ENCODE results near the gene SPOCK1.
A peak's percentile ranks its signal among the peaks of the same experiment; 100 is the strongest.
"Not testable (repeated sequence)": the region's sequence is repeated elsewhere in the genome, so short reads cannot be mapped to it uniquely, and the experiment has no call there.

SPOCK1 gene

DNA sequence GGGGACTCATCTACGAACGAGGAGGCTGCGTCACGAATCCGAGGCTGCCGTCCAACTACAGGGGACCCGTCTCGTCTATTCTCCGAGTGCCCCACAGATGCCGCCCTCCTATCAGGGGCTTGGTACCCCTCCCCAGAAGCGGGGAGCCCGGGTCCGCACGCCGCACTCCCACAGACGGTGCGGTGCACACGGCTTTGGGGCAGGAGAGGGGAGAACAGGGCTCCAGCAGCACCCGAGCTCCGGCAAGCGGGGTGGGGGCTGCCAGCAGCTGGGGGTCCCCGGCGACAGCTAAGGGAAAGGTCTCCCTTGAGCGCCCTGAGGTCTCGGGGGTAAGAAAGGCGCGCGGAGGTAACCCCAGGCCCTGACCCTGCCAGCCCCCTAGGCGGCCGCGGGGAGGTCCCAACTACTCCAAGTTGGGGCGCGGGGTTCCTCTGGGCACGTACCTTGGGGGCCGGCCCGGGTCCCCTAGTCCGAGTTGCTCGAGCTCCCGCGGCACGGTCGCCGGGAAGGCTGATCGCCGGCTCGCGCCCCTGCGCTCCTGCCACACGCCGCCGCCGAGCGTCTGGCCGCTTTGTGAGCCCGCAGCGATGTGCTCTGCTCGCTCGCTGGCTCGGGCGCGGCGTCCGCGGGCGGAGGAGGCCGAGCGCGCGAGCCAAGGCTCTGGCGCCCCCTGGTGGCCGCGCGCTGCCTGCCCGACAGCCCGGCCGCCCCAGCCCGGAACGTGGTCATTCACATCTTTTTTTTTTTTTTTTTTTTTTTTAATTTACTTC, at the start of gene SPOCK1:
Gene SPOCK1, minus strand, starts transcription at position 591 of the 770 bp plus-strand sequence.
- intact Hi-C loops (cut with DNase I), result loop anchor here (5.0 kb wide), 2 partner anchors 152 to 172 kb away; no protein-coding TSS in a partner anchor
- DNase-seq, result peak; percentile 42 to 92 (median 81)

DNA sequence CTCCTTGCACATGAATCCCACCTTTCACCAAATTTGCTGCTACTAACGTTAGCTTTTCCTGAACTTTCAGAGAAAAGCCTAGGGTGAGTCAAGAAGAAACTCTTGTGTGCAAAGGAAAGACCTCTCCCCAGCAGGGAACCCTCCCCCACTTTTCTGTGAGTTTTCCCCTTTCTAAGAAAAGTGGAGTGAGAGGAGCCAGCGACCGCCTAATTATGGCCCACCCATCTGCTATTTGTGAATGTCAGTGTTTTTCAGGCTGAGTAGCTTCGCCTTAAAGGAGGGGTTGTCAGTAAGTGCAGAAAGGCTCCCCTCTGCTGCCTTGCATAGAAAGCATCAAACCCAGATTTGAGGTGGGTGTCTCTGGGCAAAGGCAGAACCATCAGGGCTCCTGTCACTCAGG, 46.8 kb upstream of the SPOCK1 start:
- intact Hi-C loops (cut with DNase I), result no loop called here
- no peak for DNase-seq

DNA sequence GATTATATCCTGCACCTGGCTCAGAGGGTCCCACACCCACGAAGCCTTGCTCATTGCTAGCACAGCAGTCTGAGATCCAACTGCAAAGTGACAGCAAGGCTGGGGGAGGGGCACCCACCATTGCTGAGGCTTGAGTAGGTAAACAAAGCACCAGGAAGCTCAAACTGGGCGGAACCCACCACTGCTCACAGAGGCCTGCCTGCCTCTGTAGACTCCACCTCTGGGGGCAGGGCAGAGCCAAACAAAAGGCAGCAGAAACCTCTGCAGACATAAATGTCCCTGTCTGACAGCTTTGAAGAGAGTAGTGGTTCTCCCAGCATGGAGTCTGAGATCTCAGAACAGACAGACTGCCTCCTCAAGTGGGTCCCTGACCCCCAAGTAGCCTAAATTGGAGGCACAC, 36.3 kb upstream of the SPOCK1 start:
- DNase-seq; intact Hi-C loops (cut with DNase I): not testable (repeated sequence)

DNA sequence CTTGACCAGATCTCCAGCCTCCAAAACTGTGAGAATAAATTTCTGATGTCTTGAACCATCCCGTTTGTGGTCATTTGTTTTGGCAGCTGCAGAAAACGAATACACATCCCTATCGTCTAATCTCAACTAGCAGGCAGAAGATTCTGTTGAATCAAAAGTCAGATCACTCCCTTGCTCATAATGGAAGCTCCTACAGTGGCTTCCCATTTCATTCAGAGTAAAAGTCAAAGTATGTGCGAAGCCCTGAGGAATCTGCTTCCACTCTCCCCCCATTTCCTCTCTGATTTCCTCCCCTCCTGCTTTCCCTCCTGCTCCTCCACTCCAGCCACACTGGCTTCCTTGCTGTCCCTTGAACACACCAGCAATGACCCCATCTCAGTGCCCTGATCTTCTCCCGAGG, 34.8 kb upstream of the SPOCK1 start:
- intact Hi-C loops (cut with DNase I), result no loop called here
- no peak for DNase-seq

DNA sequence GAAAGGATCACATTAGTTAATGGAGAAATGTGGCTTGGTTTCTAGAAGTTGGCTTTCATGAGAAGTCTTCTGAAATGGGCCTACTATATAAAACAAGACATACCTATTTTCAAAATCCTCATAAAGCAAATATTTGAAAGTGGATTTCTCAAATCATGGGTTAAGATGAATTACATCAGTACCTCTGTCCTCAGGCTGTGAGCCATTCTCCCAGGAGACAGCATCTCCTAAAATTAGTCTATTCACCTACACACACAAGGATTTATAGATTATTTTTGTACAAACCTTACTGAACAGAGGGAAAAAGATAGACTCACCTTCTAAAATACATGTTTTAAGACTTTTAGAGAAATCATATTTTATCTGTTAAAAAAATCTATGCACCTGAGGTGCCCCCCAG, 32.1 kb upstream of the SPOCK1 start:
- intact Hi-C loops (cut with DNase I), result no loop called here
- DNase-seq, result peak in 7 of 42 donors; percentile 6 to 57 (median 30)

DNA sequence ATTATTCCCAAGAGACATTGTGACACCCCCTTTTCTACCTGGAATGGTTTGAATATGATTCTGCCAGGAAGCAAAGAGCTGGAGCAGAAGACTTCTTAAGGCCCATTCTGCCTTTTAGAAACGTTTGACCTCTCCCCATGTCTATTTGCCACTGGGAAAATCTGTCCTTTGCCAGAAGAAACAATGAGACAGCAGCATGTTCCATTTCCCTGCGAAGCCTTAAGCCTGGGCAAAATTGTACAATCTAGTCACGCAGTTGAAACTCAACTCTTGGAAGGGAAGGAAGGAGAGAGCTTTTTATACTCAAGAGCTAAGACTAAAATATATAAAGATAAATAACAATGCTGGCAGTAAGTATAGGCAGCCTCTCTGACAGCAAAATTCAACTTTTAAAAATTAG, 22.1 kb upstream of the SPOCK1 start:
- intact Hi-C loops (cut with DNase I), result no loop called here
- no peak for DNase-seq

DNA sequence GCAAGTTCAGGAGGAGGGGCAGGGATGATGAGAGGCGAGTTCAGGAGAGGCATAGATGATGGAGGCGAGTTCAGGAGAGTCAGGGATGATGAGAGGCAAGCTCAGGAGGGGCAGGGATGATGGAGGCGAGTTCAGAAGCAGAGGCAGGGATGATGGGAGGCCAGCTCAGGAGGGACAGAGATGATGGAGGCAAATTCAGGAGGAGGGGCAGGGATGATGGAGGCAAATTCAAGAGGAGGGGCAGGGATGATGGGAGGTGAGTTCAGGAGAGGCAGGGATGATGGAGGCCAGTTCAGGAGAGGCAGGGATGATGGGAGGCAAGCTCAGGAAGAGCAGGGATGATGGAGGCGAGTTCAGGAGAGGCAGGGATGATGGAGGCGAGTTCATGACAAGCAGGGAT, 17.8 kb upstream of the SPOCK1 start:
- DNase-seq, result no peak
- intact Hi-C loops (cut with DNase I), result no loop called here

DNA sequence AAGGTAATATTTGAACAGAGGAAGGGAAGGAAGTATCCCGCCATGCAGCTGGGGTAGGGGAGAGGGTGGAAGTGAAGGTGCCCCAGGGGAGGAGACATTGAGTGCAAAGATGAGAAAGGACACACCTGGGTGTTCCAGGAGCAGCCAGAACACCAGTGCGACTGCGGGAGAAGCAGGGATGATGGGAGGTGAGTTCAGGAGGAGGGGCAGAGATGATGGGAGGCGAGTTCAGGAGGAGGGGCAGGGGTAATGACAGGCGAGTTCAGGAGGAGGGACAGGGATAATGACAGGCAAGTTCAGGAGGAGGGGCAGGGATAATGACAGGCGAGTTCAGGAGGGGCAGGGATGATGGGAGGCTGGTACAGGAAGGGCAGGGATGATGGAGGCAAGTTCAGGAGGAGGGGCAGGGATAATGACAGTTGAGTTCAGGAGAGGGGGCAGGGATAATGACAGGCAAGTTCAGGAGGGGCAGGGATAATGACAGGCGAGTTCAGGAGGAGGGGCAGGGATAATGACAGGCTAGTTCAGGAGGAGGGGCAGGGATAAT, 17.2 kb upstream of the SPOCK1 start:
- intact Hi-C loops (cut with DNase I), result no loop called here
- DNase-seq, result no peak

DNA sequence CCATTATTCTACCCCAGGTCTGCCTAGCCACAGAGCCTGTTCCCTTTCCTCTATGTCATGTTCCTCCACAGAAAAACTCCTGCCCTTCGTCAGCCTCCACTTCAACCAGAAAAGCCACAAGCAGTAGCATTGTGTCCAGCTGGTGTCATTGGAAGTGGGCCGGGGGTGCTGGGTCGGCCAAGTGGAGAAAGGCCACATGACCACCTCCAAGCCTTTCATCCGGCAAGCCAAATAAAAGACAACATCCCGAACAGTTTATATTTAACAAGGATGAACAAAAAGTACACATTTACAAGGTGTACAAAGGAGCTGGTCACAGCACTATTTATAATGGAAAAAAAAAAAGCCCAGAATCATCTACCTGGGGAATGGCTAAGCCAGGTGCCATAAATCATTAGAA, 16.1 kb upstream of the SPOCK1 start:
- intact Hi-C loops (cut with DNase I), result no loop called here
- DNase-seq, result no peak

DNA sequence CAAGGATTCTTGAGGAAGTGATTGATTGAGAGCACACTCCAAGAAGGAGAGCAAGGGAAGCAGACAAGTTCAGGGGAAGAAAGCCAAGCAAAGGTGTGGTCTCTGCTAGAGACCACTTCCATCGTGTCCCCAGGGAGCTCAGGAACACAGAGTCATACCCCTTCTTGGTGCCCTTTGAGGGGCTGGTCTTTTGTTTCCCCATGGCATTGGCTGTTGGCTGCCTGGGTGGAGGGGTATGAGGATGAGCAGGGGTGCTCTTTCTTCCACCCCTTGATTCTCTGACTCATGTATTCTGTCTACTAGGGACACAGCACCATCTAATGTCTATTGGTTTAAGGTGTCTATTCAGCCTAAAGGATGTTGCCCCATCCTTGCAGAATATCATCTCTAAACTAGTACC, 11.5 kb upstream of the SPOCK1 start:
- intact Hi-C loops (cut with DNase I), result no loop called here
- DNase-seq, result no peak

DNA sequence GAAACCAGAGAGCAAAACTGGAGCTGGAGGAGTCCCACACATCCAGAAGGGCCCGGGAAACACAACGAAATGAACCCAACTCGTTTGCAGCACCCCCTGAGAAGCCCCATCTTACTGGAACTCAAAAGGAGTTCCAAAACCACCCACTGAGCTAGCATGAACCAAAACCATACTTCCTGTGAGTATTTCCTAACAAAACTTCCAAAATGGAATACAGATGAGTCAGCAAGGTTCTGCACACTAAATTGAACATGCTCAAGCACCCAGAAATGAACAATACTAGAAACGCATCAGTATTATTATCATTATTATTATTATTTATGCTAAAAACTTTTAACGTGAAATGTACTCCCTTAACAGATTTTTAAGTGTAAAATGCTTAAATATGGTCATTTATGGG, 8.0 kb upstream of the SPOCK1 start:
- DNase-seq, result no peak
- intact Hi-C loops (cut with DNase I), result no loop called here

DNA sequence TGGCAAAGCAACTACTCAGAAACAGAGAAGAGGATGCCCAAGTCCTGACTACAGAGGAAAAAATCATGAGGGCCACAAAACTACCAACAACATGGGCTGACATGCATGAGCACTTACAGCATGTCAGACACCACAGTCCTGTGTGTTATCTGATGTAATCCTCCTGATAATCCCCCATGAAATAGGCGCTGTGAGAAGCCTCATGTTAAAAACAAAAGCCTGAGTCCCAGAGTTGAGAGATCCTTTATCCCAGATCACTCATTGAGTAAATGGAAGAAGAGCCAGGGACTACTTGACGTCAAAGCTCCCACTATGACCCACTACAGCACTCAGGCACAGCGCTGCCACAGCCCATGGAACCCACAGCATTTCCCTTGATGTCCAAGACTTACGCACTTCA, 7.2 kb upstream of the SPOCK1 start:
- intact Hi-C loops (cut with DNase I), result no loop called here
- DNase-seq, result no peak

DNA sequence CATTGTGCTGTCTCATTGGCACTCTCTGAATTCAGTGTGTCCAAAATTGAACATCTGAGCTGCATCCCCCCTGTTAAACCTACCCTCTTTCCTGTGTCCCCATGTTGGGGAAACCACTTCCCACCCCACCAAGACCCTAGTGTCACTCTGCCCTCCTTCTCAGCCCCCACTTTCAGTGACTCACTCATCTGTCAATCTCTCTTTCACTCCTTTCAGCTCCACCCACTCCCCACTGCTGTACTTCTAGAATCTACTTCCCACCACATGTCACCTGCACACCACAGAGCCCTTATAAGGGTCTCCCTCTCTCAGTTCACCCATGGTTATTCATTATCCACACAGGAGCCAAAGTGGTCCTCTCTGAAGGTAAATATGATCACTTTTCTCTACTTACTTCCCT, 5.8 kb upstream of the SPOCK1 start:
- DNase-seq, result peak in 29 of 42 donors; percentile 23 to 86 (median 64)

DNA sequence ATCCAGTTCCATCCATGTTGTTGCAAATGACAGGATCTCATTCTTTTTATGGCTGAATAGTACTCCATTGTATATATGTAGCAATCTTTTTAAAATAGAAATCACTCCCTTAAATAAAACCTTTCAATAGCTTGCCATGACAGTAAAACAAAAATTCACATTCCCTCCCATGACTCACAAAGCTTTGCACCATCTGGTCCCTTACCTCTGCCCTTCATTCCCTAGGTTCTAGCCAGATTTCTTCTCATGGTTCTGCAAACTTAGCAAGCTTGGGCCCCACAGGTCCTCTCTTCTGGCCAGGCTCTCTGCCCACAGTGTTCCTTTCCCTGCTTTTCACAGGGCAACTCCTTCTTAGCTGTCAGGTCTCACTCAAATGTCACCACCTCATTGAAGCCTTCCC, 4.3 kb upstream of the SPOCK1 start:
- intact Hi-C loops (cut with DNase I), result no loop called here

More for the DNA sequence above, 5.8 kb upstream of the SPOCK1 start:
- intact Hi-C loops (cut with DNase I), result no loop called here

DNA sequence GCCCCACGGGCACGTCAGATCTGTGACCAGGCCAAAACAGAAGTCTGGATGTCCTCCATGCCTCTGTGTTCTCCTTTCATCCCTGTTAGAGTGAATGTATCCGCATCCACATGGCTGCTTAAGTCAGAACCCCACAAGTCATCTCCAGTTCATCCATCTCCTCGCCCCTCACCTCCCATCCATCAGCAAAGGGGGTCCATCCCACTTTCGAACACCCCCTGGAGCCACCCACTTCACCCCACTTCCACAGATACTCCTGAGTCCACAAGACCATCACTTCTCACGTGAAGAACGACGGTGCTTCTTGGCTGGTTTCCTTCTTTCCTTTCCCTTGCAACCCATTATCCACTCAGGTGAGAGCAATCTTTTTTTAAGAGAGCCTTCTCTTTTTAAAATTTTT, 3.5 kb upstream of the SPOCK1 start:
- intact Hi-C loops (cut with DNase I), result no loop called here
- DNase-seq, result no peak

More for the DNA sequence above, 4.3 kb upstream of the SPOCK1 start:
- no peak for DNase-seq

DNA sequence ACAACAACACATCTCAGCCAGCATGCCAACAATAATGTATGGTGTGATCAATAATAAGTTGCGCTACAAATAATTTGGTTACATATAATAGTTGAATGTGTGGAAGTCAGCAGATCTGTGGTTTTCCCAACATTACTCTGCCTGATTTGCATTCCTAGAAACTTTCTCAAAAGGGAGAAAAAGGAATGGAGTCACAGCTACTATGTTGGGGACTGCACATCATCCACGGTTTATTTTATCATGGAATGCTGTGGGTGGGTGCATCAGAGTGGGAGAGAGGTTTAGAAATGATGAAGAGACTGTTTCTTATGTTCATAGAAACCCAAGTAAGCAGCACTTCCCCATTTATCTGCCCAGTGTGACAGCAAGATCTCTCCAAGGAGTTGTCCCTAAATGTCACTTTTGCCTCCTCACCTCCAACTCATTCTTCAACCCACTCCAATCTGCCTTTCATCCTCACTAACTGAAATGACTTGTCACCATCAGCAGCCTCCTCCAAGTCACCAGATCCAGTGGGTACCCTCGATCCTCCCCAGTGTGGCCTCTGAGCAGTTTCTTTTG, 2.8 kb upstream of the SPOCK1 start:
- intact Hi-C loops (cut with DNase I), result no loop called here
- DNase-seq, result peak in 8 of 42 donors; percentile 21 to 62 (median 32)

DNA sequence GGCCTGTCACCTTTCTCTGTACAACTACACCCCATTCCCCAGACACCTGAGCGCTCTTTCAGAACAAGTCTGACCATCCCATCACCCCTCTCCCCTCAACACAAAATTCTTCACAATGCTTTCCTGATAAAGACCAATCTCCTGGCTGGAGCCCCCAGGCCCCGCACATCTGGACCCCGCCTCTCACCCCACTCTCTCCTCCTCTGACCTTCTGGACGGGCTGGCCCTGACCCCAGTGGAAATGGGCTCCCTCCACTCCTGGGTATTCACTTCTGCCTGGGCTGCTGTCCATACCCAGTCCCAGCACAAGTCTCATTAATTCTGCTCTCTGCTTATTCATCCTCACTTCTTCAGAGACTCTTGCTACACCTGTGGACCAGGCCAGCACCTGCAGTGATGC, 2.1 kb upstream of the SPOCK1 start:
- no peak for DNase-seq

DNA sequence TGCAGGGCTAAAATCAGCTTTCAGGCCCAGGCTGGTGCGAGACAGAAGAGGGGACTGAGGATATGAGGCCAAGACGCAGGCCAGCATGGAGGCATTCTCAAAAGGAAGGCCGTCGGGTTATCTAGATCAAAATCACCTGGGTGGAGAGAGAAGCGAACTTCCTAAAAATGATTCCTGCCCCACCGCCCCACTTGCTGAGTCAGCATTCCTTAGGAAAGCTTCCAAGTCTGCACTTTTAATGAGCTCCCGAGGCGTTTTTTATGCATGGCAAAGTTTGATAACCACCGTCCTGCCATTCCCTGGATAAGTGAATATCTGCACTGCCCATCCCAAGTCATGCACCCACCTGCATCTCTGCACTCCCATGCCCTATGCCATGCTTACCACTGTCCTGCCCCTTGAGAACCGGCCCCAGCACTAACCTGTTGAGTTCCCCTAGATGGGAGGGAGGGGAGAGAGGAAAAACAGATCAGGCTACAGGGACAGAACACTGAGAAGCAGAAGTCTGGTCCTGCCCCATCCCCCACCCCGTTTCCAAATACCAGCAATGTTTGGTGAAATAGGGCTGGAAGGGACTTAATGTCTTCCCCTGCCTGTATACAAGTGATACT, 1.6 kb upstream of the SPOCK1 start:
- no peak for DNase-seq
- intact Hi-C loops (cut with DNase I), result no loop called here

More for the DNA sequence above, 2.1 kb upstream of the SPOCK1 start:
- intact Hi-C loops (cut with DNase I), result no loop called here

DNA sequence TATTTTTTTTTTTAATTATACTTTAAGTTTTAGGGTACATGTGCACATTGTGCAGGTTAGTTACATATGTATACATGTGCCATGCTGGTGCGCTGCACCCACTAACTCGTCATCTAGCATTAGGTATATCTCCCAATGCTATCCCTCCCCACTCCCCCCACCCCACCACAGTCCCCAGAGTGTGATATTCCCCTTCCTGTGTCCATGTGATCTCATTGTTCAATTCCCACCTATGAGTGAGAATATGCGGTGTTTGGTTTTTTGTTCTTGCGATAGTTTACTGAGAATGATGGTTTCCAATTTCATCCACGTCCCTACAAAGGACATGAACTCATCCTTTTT, 351 bp upstream of the SPOCK1 start:
- DNase-seq, result not testable (repeated sequence)
- intact Hi-C loops (cut with DNase I), result loop anchor here (5.0 kb wide), 2 partner anchors 152 to 172 kb away; no protein-coding TSS in a partner anchor

DNA sequence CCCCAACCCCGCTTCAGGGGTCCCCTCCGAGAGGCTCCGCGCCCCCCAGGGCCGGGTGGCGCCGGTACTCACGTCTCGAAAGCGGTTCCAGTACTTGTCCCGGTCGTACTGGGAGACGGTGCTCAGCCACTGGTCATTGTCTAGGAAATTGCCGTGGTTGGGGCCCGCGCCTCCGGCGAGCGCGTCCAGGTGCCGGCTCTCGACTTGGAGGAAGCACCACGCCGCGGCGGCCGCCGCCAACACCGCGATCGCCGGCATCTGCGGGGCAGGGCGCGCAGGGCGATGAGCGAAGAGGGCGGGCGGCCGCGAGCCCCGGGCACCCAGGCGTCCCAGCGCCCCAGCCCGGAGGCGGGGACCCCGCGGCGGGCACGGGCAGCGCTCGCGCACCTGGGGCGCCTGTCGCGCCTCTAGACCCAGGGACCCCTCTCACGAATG, 808 bp downstream of the SPOCK1 start:
- intact Hi-C loops (cut with DNase I), result loop anchor here (5.0 kb wide), 2 partner anchors 151 to 171 kb away; no protein-coding TSS in a partner anchor
- DNase-seq, result peak in 30 of 42 donors; percentile 13 to 72 (median 42)

Measured in head of caudate nucleus (tissue), 42 donors.